DND-41 (cell line): ENCODE measurements around the gene CEP131.

Experiments used
- ATAC-seq: fragments of 200-7000 bp; cut with Tn5 transposase; 3 replicates; pipeline ENCODE4 v1.9.1; 2021; ENCODE audit warnings: low read depth; ENCODE audit not compliant: insufficient read depth
- DNase-seq: peaks from one replicate; pipeline ENCODE4 v3.0.0-alpha.2; 2020
- H2AFZ ChIP-seq: 2 replicates; pipeline ENCODE4 v1.6.0; 2012; ENCODE audit warnings: low read depth, low read length
- H3K27ac ChIP-seq: 2 replicates; pipeline ENCODE4 v1.5.1; 2012; ENCODE audit warnings: low read length, inconsistent platforms
- H3K27me3 ChIP-seq: fragments of 200-600 bp; sonication (generic); 2 replicates; pipeline ENCODE4 v1.6.0; 2012; ENCODE audit warnings: low read length, mild to moderate bottlenecking, inconsistent platforms; ENCODE audit not compliant: insufficient read depth, poor library complexity
- H3K36me3 ChIP-seq: 2 replicates; pipeline ENCODE4 v1.5.1; 2012; ENCODE audit warnings: low read length, inconsistent platforms; ENCODE audit not compliant: insufficient read depth
- H3K4me1 ChIP-seq: 2 replicates; pipeline ENCODE4 v1.5.1; 2012; ENCODE audit warnings: mild to moderate bottlenecking, low read length; ENCODE audit not compliant: insufficient read depth
- H3K4me2 ChIP-seq: 2 replicates; pipeline ENCODE4 v1.6.0; 2012; ENCODE audit warnings: mild to moderate bottlenecking, moderate library complexity, low read length, inconsistent platforms; ENCODE audit not compliant: insufficient read depth
- H3K4me3 ChIP-seq, 2 experiments: fragments of 200-600 bp in 1 of 2; shearing (Covaris generic) in 1 of 2; 2 replicates each; pipeline ENCODE4 v1.5.1; 2012 to 2016; ENCODE audit warnings: inconsistent platforms in 2 of 2, low read length in 2 of 2, mild to moderate bottlenecking in 2 of 2, low read depth in 1 of 2, moderate library complexity in 1 of 2
- H3K79me2 ChIP-seq: 2 replicates; pipeline ENCODE4 v1.6.0; 2012; ENCODE audit warnings: low read length, inconsistent platforms; ENCODE audit not compliant: insufficient read depth
- H3K9ac ChIP-seq: 2 replicates; pipeline ENCODE4 v1.6.0; 2012; ENCODE audit warnings: low read depth, mild to moderate bottlenecking, inconsistent platforms, low read length, moderate library complexity
- H3K9me3 ChIP-seq: 2 replicates; pipeline ENCODE4 v1.5.1; 2012; ENCODE audit warnings: low read length, moderate library complexity, mild to moderate bottlenecking, inconsistent platforms; ENCODE audit not compliant: insufficient read depth, severe bottlenecking
- H4K20me1 ChIP-seq: 2 replicates; pipeline ENCODE4 v1.6.0; 2012; ENCODE audit warnings: low read length; ENCODE audit not compliant: insufficient read depth
- CTCF ChIP-seq: IDR thresholded peaks from 2 replicates; pipeline ENCODE4 v1.5.1; 2012; ENCODE audit warnings: borderline replicate concordance, low read length, moderate library complexity, mild to moderate bottlenecking; ENCODE audit not compliant: poor library complexity, severe bottlenecking; ENCODE audit errors: extremely low read depth
- EZH2 ChIP-seq: IDR thresholded peaks from 3 replicates; pipeline ENCODE4 v1.6.1; 2012; ENCODE audit warnings: borderline replicate concordance, low read depth, mild to moderate bottlenecking, moderate library complexity, low read length, inconsistent platforms; ENCODE audit not compliant: severe bottlenecking

Gene CEP131

GRCh38 chr17:81143717-81144422 lies 78.9 kb downstream of the CEP131 start:
- TF ChIP-seq EZH2 (no peak), CTCF (no peak)

GRCh38 chr17:81143200-81143527 lies 79.6 kb downstream of the CEP131 start:
- no peak overlapping the region for H2AFZ ChIP-seq

More at GRCh38 chr17:81143717-81144422, 78.9 kb downstream of the CEP131 start:
- Histone ChIP-seq H4K20me1 (no peaks in the 10 kb centered on the region; the same call in 1 of the 2 replicates), H3K79me2 (no peaks in the 10 kb centered on the region), H3K27ac (no peak overlapping the region), H3K9me3 (no peaks in the 10 kb centered on the region), H3K4me3 (no peak overlapping the region), H3K27me3 (no peaks in the 10 kb centered on the region), H3K4me1 (no peaks in the 10 kb centered on the region), H2AFZ (no peak overlapping the region), H3K4me2 (no peak overlapping the region), H3K36me3 (no peaks in the 10 kb centered on the region), H3K9ac (no peak overlapping the region)
- no peak for ATAC-seq
- DNase-seq: no peak

GRCh38 chr17:81142301-81143199 lies 80.2 kb downstream of the CEP131 start:
- H3K27ac ChIP-seq: no peak overlapping the region
- ATAC-seq: peak; percentile 96
- peaks cover 3% of the 10 kb centered on the region for H3K9me3 ChIP-seq
- TF ChIP-seq EZH2 (no peak), CTCF (peak; percentile 84)
- peak; percentile 72 for DNase-seq
- H3K4me2 ChIP-seq: no peak overlapping the region
- no peaks in the 10 kb centered on the region for H3K79me2 ChIP-seq
- no peak overlapping the region for H2AFZ ChIP-seq
- no peak overlapping the region for H3K9ac ChIP-seq
- no peaks in the 10 kb centered on the region; the same call in 1 of the 2 replicates for H4K20me1 ChIP-seq
- H3K4me3 ChIP-seq: no peak overlapping the region
- no peaks in the 10 kb centered on the region for H3K36me3 ChIP-seq
- H3K4me1 ChIP-seq: no peaks in the 10 kb centered on the region
- no peaks in the 10 kb centered on the region for H3K27me3 ChIP-seq

More at GRCh38 chr17:81143200-81143527, 79.6 kb downstream of the CEP131 start:
- H3K27me3 ChIP-seq: no peaks in the 10 kb centered on the region
- no peaks in the 10 kb centered on the region for H3K4me1 ChIP-seq
- no peaks in the 10 kb centered on the region; the same call in 1 of the 2 replicates for H4K20me1 ChIP-seq
- no peaks in the 10 kb centered on the region for H3K9me3 ChIP-seq
- no peak overlapping the region for H3K9ac ChIP-seq
- H3K4me2 ChIP-seq: no peak overlapping the region
- no peak overlapping the region for H3K4me3 ChIP-seq
- ATAC-seq (no peak), DNase-seq (no peak)
- no peaks in the 10 kb centered on the region for H3K36me3 ChIP-seq
- TF ChIP-seq CTCF: no peak
- H3K27ac ChIP-seq: no peak overlapping the region
- no peaks in the 10 kb centered on the region for H3K79me2 ChIP-seq
